Activated CD4-positive, alpha-beta T cell treated with anti-CD3 and anti-CD28 coated beads, Interleukin-10, Interleukin-2, amounts not matched to agents 100 ng/mL and 50 ng/mL, durations not matched to agents 16 hours and 8 hours (primary cell): ENCODE measurements around the gene PIK3AP1.
"Not testable (repeated sequence)": the region's sequence is repeated elsewhere in the genome, so short reads cannot be mapped to it uniquely, and the experiment has no call there.

Experiments used
- DNase-seq: peaks from one replicate; pipeline ENCODE4 v3.0.0-alpha.2; 2020

The PIK3AP1 gene

GRCh38 chr10:96696845-96697425 lies 23.4 kb downstream of the PIK3AP1 start:
- DNase-seq, result no peak

- DNase-seq, result peak; percentile 18
Observed at GRCh38 chr10:96695975-96696634, 24.2 kb downstream of the PIK3AP1 start.

- peak; percentile 61 for DNase-seq
Observed at GRCh38 chr10:96695366-96695765, 24.9 kb downstream of the PIK3AP1 start.

GRCh38 chr10:96693431-96693830 lies 26.9 kb downstream of the PIK3AP1 start:
- no peak for DNase-seq

- no peak for DNase-seq
Observed at GRCh38 chr10:96692427-96692826, 27.9 kb downstream of the PIK3AP1 start.

- no peak for DNase-seq
Observed at GRCh38 chr10:96691761-96692160, 28.6 kb downstream of the PIK3AP1 start.

- peak; percentile 55 for DNase-seq
Observed at GRCh38 chr10:96690755-96691730, 29.3 kb downstream of the PIK3AP1 start.

- no peak for DNase-seq
Observed at GRCh38 chr10:96688789-96689188, 31.5 kb downstream of the PIK3AP1 start.

GRCh38 chr10:96687317-96688012 lies 32.8 kb downstream of the PIK3AP1 start:
- DNase-seq, result no peak

GRCh38 chr10:96686514-96686913 lies 33.8 kb downstream of the PIK3AP1 start:
- DNase-seq, result no peak

- DNase-seq, result no peak
Observed at GRCh38 chr10:96685306-96685705, 35.0 kb downstream of the PIK3AP1 start.

- DNase-seq, result no peak
Observed at GRCh38 chr10:96684826-96685225, 35.5 kb downstream of the PIK3AP1 start.

GRCh38 chr10:96683710-96684109 lies 36.6 kb downstream of the PIK3AP1 start:
- no peak for DNase-seq

- DNase-seq, result no peak
Observed at GRCh38 chr10:96683065-96683464, 37.2 kb downstream of the PIK3AP1 start.

GRCh38 chr10:96681524-96681923 lies 38.8 kb downstream of the PIK3AP1 start:
- no peak for DNase-seq

- not testable (repeated sequence) for DNase-seq
Observed at GRCh38 chr10:96680463-96680862, 39.9 kb downstream of the PIK3AP1 start.

GRCh38 chr10:96678725-96679124 lies 41.6 kb downstream of the PIK3AP1 start:
- no peak for DNase-seq

- DNase-seq, result no peak
Observed at GRCh38 chr10:96676272-96677112, 43.8 kb downstream of the PIK3AP1 start.

- DNase-seq, result no peak
Observed at GRCh38 chr10:96675846-96676245, 44.5 kb downstream of the PIK3AP1 start.

- no peak for DNase-seq
Observed at GRCh38 chr10:96673318-96674099, 46.8 kb downstream of the PIK3AP1 start.

- no peak for DNase-seq
Observed at GRCh38 chr10:96672481-96673175, 47.7 kb downstream of the PIK3AP1 start.
